WTC11 (cell line): Measurements from ENCODE around the gene HBA2. TPM values are rescaled to one million over a fixed set of nuclear protein-coding genes. Genes with fewer than 3 reads are reported as not detected.
"Not testable (repeated sequence)": the region's sequence is repeated elsewhere in the genome, so short reads cannot be mapped to it uniquely, and the experiment has no call there.

Experiments
- ATAC-seq: fragments of 200-7000 bp; cut with Tn5 transposase; 2 replicates; pipeline ENCODE4 v1.10.0; 2021; ENCODE audit warnings: mild to moderate bottlenecking, moderate library complexity
- CTCF ChIA-PET: fragments of 300-600 bp; sonication (Branson Sonifier 250); formaldehyde crosslinking; loops from one replicate; lab custom pipeline; 2021; ENCODE audit warnings: antibody characterized with exemption; lab: Charles Lee
- POLR2A ChIA-PET: fragments of 350-600 bp; sonication (Branson Sonifier 250); formaldehyde crosslinking; loops from one replicate; lab custom pipeline; 2021; ENCODE audit warnings: antibody characterized with exemption; lab: Charles Lee
- DNase-seq: peaks from one replicate; pipeline ENCODE4 v3.0.0; 2021; ENCODE audit warnings: low spot score
- H3K27ac Mint-ChIP-seq: 2 replicates; pipeline ENCODE4 v1.8.0; 2021; ENCODE audit warnings: mixed read lengths
- H3K27me3 Mint-ChIP-seq: 2 replicates; pipeline ENCODE4 v1.8.0; 2021; ENCODE audit warnings: low read depth, mild to moderate bottlenecking, moderate library complexity, mixed read lengths
- H3K36me3 Mint-ChIP-seq: 2 replicates; pipeline ENCODE4 v1.8.0; 2021; ENCODE audit warnings: mixed read lengths
- H3K4me1 Mint-ChIP-seq: 2 replicates; pipeline ENCODE4 v1.8.0; 2022; ENCODE audit warnings: mixed read lengths
- H3K4me3 Mint-ChIP-seq: 2 replicates; pipeline ENCODE4 v1.8.0; 2021; ENCODE audit warnings: mild to moderate bottlenecking, moderate library complexity, mixed read lengths
- H3K9me3 Mint-ChIP-seq: 2 replicates; pipeline ENCODE4 v1.8.0; 2021; ENCODE audit warnings: mixed read lengths
- AR ChIP-seq: fragments of 250-450 bp; sonication (Bioruptor Pico); IDR thresholded peaks from 2 replicates; pipeline ENCODE4 v1.9.0; 2021; ENCODE audit warnings: mild to moderate bottlenecking
- ELF4 ChIP-seq: sonication (generic); formaldehyde crosslinking; IDR thresholded peaks from 2 replicates; pipeline ENCODE4 v1.8.1; 2022; ENCODE audit warnings: low read depth, mild to moderate bottlenecking, moderate library complexity, missing genetic modification reagents
- ESRRA ChIP-seq: sonication (generic); formaldehyde crosslinking; IDR thresholded peaks from 2 replicates; pipeline ENCODE4 v1.8.1; 2022; ENCODE audit warnings: mild to moderate bottlenecking, missing genetic modification reagents, borderline replicate concordance
- FOXK1 ChIP-seq: sonication (generic); formaldehyde crosslinking; IDR thresholded peaks from 2 replicates; pipeline ENCODE4 v1.8.0; 2022; ENCODE audit warnings: mild to moderate bottlenecking, moderate library complexity, missing genetic modification reagents
- FOXP1 ChIP-seq: sonication (generic); formaldehyde crosslinking; IDR thresholded peaks from 2 replicates; pipeline ENCODE4 v1.8.0; 2022; ENCODE audit warnings: missing genetic modification reagents, mild to moderate bottlenecking, moderate library complexity, borderline replicate concordance
- FOXP4 ChIP-seq: sonication (generic); formaldehyde crosslinking; IDR thresholded peaks from 2 replicates; pipeline ENCODE4 v1.8.0; 2022; ENCODE audit warnings: mild to moderate bottlenecking, missing genetic modification reagents
- GABPB1 ChIP-seq: sonication (generic); formaldehyde crosslinking; IDR thresholded peaks from 2 replicates; pipeline ENCODE4 v1.8.1; 2023; ENCODE audit warnings: mild to moderate bottlenecking, missing genetic modification reagents
- GTF2I ChIP-seq: fragments of 250-450 bp; sonication (Bioruptor Pico); conservative IDR thresholded peaks from 2 replicates; pipeline ENCODE4 v1.4.0; 2021; ENCODE audit warnings: mild to moderate bottlenecking
- JAZF1 ChIP-seq: fragments of 250-450 bp; sonication (Bioruptor Pico); IDR thresholded peaks from 2 replicates; pipeline ENCODE4 v1.9.0; 2021; ENCODE audit warnings: moderate library complexity, mild to moderate bottlenecking, inconsistent platforms
- JUN ChIP-seq: sonication (generic); formaldehyde crosslinking; IDR thresholded peaks from 2 replicates; pipeline ENCODE4 v1.8.0; 2023; ENCODE audit warnings: mild to moderate bottlenecking, missing genetic modification reagents
- NFYB ChIP-seq: sonication (generic); formaldehyde crosslinking; conservative IDR thresholded peaks from 2 replicates; pipeline ENCODE4 v1.8.0; 2022; ENCODE audit warnings: low read depth, missing genetic modification reagents
- SMAD3 ChIP-seq: sonication (generic); formaldehyde crosslinking; IDR thresholded peaks from 2 replicates; pipeline ENCODE4 v1.8.0; 2022; ENCODE audit warnings: missing genetic modification reagents, mild to moderate bottlenecking, borderline replicate concordance
- SP1 ChIP-seq: sonication (generic); formaldehyde crosslinking; conservative IDR thresholded peaks from 2 replicates; pipeline ENCODE4 v1.8.1; 2022; ENCODE audit warnings: missing genetic modification reagents
- TCF7 ChIP-seq: sonication (generic); formaldehyde crosslinking; IDR thresholded peaks from 2 replicates; pipeline ENCODE4 v1.8.0; 2022; ENCODE audit warnings: mild to moderate bottlenecking, low read depth, missing genetic modification reagents, moderate library complexity
- TEAD1 ChIP-seq: sonication (generic); formaldehyde crosslinking; IDR thresholded peaks from 2 replicates; pipeline ENCODE4 v1.8.0; 2022; ENCODE audit warnings: mild to moderate bottlenecking, missing genetic modification reagents
- TEAD4 ChIP-seq: sonication (generic); formaldehyde crosslinking; IDR thresholded peaks from 2 replicates; pipeline ENCODE4 v1.8.0; 2022; ENCODE audit warnings: mild to moderate bottlenecking, missing genetic modification reagents
- ZBTB43 ChIP-seq: sonication (generic); formaldehyde crosslinking; IDR thresholded peaks from 2 replicates; pipeline ENCODE4 v1.8.1; 2023; ENCODE audit warnings: mild to moderate bottlenecking, missing genetic modification reagents
- ZNF281 ChIP-seq: sonication (generic); formaldehyde crosslinking; IDR thresholded peaks from 2 replicates; pipeline ENCODE4 v1.8.0; 2023; ENCODE audit warnings: mild to moderate bottlenecking, missing genetic modification reagents
- ZNF423 ChIP-seq: fragments of 250-450 bp; sonication (Bioruptor Pico); IDR thresholded peaks from 2 replicates; pipeline ENCODE4 v2.1.2; 2022; ENCODE audit warnings: mild to moderate bottlenecking, moderate library complexity
- ZNF532 ChIP-seq: fragments of 250-450 bp; sonication (Bioruptor Pico); IDR thresholded peaks from 2 replicates; pipeline ENCODE4 v1.9.0; 2021; ENCODE audit warnings: mild to moderate bottlenecking, borderline replicate concordance
- total RNA-seq: library from RNA; stranded (reverse); gene quantifications from 3 replicates; pipeline ENCODE4 v1.2.3, GENCODE V29; 2021
- TF ChIP-seq, protein P1 (sequence below): sonication (generic); formaldehyde crosslinking; IDR thresholded peaks from 2 replicates; pipeline ENCODE4 v1.8.0; 2022; ENCODE audit warnings: mild to moderate bottlenecking, missing genetic modification reagents

The HBA2 gene
- total RNA-seq, 1 experiment from 2014 or later: 2.4 TPM

DNA sequence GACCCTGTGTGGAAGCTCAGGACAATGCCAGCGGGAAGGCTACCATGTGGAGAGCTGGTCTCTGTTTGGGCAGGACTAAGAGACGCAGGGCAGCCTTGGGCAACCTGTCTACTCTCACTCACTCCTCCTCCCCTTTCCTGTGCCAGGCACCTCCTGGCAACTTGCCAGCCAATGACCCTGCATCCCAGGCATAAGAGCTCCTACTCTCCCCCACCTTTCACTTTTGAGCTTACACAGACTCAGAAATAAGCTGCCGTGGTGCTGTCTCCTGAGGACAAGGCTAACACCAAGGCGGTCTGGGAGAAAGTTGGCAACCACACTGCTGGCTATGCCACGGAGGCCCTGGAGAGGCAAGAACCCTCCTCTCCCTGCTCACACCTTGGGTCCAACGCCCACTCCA lies 4.3 kb upstream of the HBA2 start (continued):
- TF ChIP-seq ELF4 (no peak), JAZF1 (no peak)
- TF ChIP-seq, all 79 proteins: peak for 0

DNA sequence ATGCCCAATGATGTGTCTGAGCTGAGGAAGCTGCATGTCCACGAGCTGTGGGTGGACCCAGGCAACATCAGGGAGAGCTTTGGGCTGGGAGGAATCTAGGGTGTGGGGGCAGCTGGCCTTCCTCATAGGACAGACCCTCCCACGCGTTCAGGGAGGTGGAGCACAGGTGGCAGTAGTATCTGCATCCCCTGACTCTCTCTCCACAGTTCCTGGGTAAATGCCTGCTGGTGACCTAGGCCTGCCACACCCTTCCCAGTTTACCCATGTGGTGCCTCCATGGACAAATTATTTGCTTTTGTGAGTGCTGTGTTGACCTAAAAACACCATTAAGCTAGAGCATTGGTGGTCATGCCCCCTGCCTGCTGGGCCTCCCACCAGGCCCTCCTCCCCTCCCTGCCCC lies 3.7 kb upstream of the HBA2 start:
- ChIA-PET CTCF (interaction anchor here (1.0 to 2.2 kb wide), 7 partner anchors 9 to 104 kb away, joined by 3 to 11 read pairs (median 5); partner anchors contain the start of gene HBQ1), POLR2A (no interaction called here)
- H3K27ac Mint-ChIP-seq: no peak overlapping the region
- DNase-seq (no peak), ATAC-seq (no peak)
- no peaks in the 10 kb centered on the region for H3K9me3 Mint-ChIP-seq
- H3K36me3 Mint-ChIP-seq: no peaks in the 10 kb centered on the region
- no peak for TF ChIP-seq AR (CRISPR knock-in tag)
- TF ChIP-seq JAZF1: no peak
- TF ChIP-seq GABPB1 (CRISPR knock-in tag): no peak
- TF ChIP-seq ZNF532: no peak
- no peak for TF ChIP-seq SP1
- no peak for TF ChIP-seq GTF2I (CRISPR knock-in tag)
- TF ChIP-seq NFYB (CRISPR knock-in tag): no peak
- TF ChIP-seq ESRRA (CRISPR knock-in tag): no peak
- H3K4me1 Mint-ChIP-seq: peaks cover 28% of the 10 kb centered on the region
- H3K4me3 Mint-ChIP-seq: no peak overlapping the region
- H3K27me3 Mint-ChIP-seq: peaks cover 84% of the 10 kb centered on the region

GRCh38 chr16:170088-170507 lies 2.6 kb upstream of the HBA2 start:
- peak; percentile 11 for ATAC-seq
- H3K4me1 Mint-ChIP-seq: peaks cover 36% of the 10 kb centered on the region
- CTCF ChIA-PET: interaction anchor here (1.0 to 1.3 kb wide), 3 partner anchors 63 to 104 kb away, joined by 3 to 5 read pairs (median 3); no protein-coding TSS in a partner anchor
- H3K36me3 Mint-ChIP-seq, H3K27ac Mint-ChIP-seq, H3K9me3 Mint-ChIP-seq, POLR2A ChIA-PET: not testable (repeated sequence)
- H3K27me3 Mint-ChIP-seq: peaks cover 93% of the 10 kb centered on the region
- DNase-seq: peak; percentile 54
- peak overlapping the region; percentile 20; the same call in 1 of the 2 replicates for H3K4me3 Mint-ChIP-seq
- TF ChIP-seq TEAD4 (peak; percentile 79), ZNF423 (CRISPR knock-in tag) (peak; percentile 82), ZNF281 (CRISPR knock-in tag) (0 out of 2 replicates have a peak, but pooled peaks have one; percentile 50), TEAD1 (peak; percentile 65), FOXP4 (CRISPR knock-in tag) (peak; percentile 77), FOXK1 (peak; percentile 33; the same call in 1 of the 2 replicates), FOXP1 (CRISPR knock-in tag) (peak; percentile 88), JUN (peak; percentile 56; the same call in 1 of the 2 replicates), ZBTB43 (CRISPR knock-in tag) (0 out of 2 replicates have a peak, but pooled peaks have one; percentile 45), SMAD3 (CRISPR knock-in tag) (peak; percentile 24; the same call in 1 of the 2 replicates), TCF7 (CRISPR knock-in tag) (0 out of 2 replicates have a peak, but pooled peaks have one; percentile 33)
- TF ChIP-seq, protein P1, sequence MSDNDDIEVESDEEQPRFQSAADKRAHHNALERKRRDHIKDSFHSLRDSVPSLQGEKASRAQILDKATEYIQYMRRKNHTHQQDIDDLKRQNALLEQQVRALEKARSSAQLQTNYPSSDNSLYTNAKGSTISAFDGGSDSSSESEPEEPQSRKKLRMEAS (CRISPR knock-in tag): peak; percentile 38; the same call in 1 of the 2 replicates
